WERI-Rb-1 (cell line): ENCODE results near the gene DALRD3.
A peak's percentile ranks its signal among the peaks of the same experiment; 100 is the strongest.
"Not testable (repeated sequence)": the region's sequence is repeated elsewhere in the genome, so short reads cannot be mapped to it uniquely, and the experiment has no call there.

ENCODE experiments used
- DNase-seq: peaks from one replicate; pipeline ENCODE4 v3.0.0-alpha.2; 2020
- H3K27ac ChIP-seq: fragments of 250-450 bp; sonication (Bioruptor Pico); 2 replicates; pipeline ENCODE4 v1.5.1; 2020; ENCODE audit warnings: mild to moderate bottlenecking, moderate library complexity
- H3K27me3 ChIP-seq: fragments of 250-450 bp; sonication (Bioruptor Pico); 2 replicates; pipeline ENCODE4 v1.5.1; 2021; ENCODE audit warnings: mild to moderate bottlenecking, low read depth, moderate library complexity; ENCODE audit not compliant: insufficient read depth, severe bottlenecking
- H3K36me3 ChIP-seq: fragments of 250-450 bp; sonication (Bioruptor Pico); 2 replicates; pipeline ENCODE4 v1.5.1; 2020; ENCODE audit warnings: mild to moderate bottlenecking, moderate library complexity
- H3K4me3 ChIP-seq: 2 replicates; pipeline ENCODE4 v1.5.1; 2011; ENCODE audit warnings: low read depth, mild to moderate bottlenecking, control low read depth, low read length
- H3K9me3 ChIP-seq: fragments of 250-450 bp; sonication (Bioruptor Pico); 2 replicates; pipeline ENCODE4 v1.5.1; 2021; ENCODE audit warnings: mild to moderate bottlenecking, moderate library complexity; ENCODE audit not compliant: severe bottlenecking
- TF ChIP-seq, protein P1 (sequence below): IDR thresholded peaks from 2 replicates; pipeline ENCODE4 v1.5.1; 2011; ENCODE audit warnings: low read depth, mild to moderate bottlenecking, control low read depth, inconsistent platforms, low read length

Gene DALRD3

DNA sequence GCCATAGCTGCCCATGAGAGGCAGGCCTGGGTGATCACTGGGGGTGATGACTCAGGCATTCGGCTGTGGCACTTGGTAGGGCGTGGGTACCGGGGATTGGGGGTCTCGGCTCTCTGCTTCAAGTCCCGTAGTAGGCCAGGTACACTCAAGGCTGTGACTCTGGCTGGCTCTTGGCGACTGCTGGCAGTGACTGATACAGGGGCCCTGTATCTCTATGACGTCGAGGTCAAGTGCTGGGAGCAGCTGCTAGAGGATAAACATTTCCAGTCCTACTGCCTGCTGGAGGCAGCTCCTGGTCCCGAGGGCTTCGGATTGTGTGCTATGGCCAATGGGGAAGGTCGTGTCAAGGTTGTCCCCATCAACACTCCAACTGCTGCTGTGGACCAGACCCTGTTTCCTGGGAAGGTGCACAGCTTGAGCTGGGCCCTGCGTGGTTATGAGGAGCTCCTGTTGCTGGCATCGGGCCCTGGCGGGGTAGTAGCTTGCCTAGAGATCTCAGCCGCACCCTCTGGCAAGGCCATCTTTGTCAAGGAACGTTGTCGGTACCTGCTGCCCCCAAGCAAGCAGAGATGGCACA is 5.9 kb downstream of the DALRD3 start:
- Histone ChIP-seq H3K36me3 (peaks cover 71% of the 10 kb centered on the region), H3K4me3 (no peak overlapping the region), H3K27ac (no peak overlapping the region), H3K9me3 (no peaks in the 10 kb centered on the region), H3K27me3 (no peaks in the 10 kb centered on the region)
- TF ChIP-seq, protein P1, sequence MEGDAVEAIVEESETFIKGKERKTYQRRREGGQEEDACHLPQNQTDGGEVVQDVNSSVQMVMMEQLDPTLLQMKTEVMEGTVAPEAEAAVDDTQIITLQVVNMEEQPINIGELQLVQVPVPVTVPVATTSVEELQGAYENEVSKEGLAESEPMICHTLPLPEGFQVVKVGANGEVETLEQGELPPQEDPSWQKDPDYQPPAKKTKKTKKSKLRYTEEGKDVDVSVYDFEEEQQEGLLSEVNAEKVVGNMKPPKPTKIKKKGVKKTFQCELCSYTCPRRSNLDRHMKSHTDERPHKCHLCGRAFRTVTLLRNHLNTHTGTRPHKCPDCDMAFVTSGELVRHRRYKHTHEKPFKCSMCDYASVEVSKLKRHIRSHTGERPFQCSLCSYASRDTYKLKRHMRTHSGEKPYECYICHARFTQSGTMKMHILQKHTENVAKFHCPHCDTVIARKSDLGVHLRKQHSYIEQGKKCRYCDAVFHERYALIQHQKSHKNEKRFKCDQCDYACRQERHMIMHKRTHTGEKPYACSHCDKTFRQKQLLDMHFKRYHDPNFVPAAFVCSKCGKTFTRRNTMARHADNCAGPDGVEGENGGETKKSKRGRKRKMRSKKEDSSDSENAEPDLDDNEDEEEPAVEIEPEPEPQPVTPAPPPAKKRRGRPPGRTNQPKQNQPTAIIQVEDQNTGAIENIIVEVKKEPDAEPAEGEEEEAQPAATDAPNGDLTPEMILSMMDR, result no peak
- DNase-seq, result no peak

DNA sequence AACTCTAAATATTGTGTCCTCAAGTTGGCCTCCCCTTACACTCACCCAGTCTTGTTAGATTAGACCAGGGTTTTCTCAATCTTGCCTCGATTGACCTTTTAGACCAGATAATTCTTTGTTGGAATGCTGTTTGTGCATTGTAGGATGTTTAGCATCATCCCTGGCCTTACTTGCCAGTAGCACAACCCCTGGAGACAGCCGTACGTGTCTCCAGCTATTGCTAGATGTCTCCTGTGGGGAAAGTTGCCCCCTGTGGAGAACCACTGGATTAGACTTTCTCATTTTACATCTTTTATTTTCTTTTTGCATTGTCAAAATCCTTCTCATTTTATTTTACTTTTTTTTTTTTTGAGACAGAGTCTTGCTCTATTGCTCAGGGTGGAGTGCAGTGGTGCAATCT is 9.0 kb downstream of the DALRD3 start:
- Histone ChIP-seq H3K27ac (no peak overlapping the region), H3K9me3 (no peaks in the 10 kb centered on the region), H3K36me3 (peaks cover 53% of the 10 kb centered on the region), H3K27me3 (no peaks in the 10 kb centered on the region), H3K4me3 (no peak overlapping the region)
- no peak for DNase-seq
- TF ChIP-seq, protein P1, result no peak

DNA sequence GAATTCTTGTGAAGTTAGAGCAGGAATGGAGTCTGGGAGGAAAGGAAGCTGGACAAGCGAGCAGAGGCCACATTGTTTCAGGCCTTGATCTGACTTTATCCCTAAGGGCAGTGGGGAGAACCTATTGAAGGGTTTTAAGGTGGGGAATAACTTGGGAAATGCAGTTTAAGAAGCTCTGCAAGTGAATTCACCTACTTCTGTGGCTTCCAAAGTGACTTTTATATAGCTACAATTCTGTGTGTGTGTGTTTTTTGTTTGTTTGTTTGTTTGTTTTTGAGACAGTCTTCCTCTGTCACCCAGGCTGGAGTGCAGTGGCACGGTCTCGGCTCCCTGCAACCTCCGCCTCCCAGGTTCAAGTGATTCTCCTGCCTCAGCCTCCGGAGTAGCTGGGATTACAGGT is 9.8 kb downstream of the DALRD3 start:
- not testable (repeated sequence) for DNase-seq, H3K9me3 ChIP-seq, H3K4me3 ChIP-seq, H3K27me3 ChIP-seq
- peak overlapping the region; percentile 97; the same call in 1 of the 2 replicates for H3K27ac ChIP-seq
- H3K36me3 ChIP-seq, result peaks cover 46% of the 10 kb centered on the region

DNA sequence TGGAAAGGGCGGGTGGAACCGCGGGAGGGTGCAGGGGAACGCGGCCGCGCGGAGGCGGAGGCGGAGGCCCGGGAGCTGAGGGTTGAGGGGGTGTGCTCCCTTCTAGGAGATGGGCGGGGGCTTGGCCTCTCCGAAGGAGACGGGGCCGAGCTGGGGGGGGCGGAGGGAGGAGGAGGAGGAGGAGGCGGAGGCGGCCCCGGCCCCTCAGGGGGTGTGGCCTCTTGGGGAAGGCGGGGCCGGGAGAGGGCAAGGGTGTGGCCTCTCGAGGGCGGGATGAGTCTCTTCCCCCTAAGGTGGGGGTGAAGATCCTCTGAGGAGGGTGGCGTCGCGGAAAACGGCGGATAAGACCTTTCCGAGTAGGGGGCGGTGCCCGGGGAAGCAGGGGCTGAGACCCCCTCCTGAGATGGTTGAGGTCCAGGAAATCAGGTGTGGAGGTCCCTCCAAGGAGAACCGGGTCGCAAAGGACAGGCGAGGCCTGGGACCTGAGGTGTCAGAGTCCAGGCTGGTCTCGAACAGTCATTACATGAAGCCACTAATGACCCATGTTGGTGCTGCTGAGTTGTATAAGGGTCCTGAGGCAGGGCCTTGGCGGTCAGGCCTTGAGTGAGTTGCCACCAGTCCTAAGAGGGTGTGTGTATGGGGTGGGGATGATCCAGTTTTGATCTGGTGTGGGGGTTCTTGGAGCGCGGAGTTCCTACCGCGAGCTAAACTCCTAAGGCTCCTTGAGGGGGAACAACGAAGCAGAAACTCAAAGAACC is 10.4 kb downstream of the DALRD3 start:
- peak; percentile 92 for DNase-seq
- H3K27ac ChIP-seq, result peak overlapping the region; percentile 97
- peaks cover 39% of the 10 kb centered on the region for H3K36me3 ChIP-seq
- peak overlapping the region; percentile 74 for H3K4me3 ChIP-seq
- TF ChIP-seq, protein P1, result no peak
- H3K9me3 ChIP-seq, result no peaks in the 10 kb centered on the region
- no peaks in the 10 kb centered on the region for H3K27me3 ChIP-seq

DNA sequence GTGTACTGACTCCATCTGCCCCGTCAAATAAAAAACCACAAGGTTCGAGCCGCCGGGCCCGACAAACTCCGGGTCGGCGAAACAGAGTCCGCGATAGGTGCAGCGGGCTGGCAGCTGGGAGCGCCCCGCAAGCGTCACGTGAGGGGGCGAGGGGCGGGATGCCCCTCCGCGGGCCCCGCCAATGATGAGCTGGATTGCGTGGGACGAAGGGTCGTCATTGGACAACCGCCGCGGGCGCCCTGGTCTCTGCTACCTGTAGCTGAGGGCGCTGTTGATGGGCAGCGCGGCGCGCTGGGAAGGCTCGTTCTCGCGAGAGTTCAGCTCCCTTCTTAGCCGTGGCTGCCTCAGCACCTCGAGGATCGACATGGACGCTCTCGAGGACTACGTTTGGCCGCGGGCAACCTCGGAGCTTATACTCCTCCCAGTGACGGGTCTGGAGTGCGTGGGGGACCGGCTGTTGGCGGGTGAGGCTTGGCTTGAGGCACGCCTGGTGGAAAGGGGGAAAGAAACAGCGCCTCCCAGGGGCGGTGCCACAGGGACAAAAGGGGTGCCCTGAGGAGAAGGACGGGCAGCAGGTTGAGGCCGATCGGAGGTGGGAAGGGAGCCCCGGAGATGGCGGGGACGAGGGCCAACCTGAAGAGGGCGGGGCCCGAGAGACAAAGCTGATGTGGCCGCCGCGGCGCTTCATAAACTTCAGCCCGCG is 11.2 kb downstream of the DALRD3 start, which contains the start of gene WDR6:
Gene WDR6, plus strand, starts transcription at position 324 of the 703 bp plus-strand sequence. Its CDS starts 41 bp downstream, at position 365.
- peaks cover 32% of the 10 kb centered on the region for H3K36me3 ChIP-seq
- DNase-seq, result peak; percentile 98
- no peaks in the 10 kb centered on the region for H3K27me3 ChIP-seq
- H3K9me3 ChIP-seq, result no peaks in the 10 kb centered on the region
- H3K27ac ChIP-seq, result peak within 1 kb of the TSS; percentile 97
- TF ChIP-seq, protein P1, result peak; percentile 51
- peak within 1 kb of the TSS; percentile 74 for H3K4me3 ChIP-seq
